Ovary (tissue), 3 donors: ENCODE results near the gene LGR5.

Experiments
- EP300 ChIP-seq: sonication (generic); formaldehyde crosslinking; IDR thresholded peaks from one replicate; pipeline ENCODE4 v1.6.1; 2017; ENCODE audit warnings: antibody characterized with exemption
- POLR2A ChIP-seq: fragments of 450-650 bp; IDR thresholded peaks from one replicate; pipeline ENCODE4 v1.6.1; 2017; ENCODE audit warnings: antibody characterized with exemption, mild to moderate bottlenecking, moderate library complexity
- TF ChIP-seq, protein P1 (sequence below), 3 donors: fragments of 450-650 bp in 2 of 3; fragments of 200-600 bp in 1 of 3; IDR thresholded peaks; one replicate each; pipeline versions ENCODE4 v1.5.1 to v1.8.0; 2016 to 2022; ENCODE audit warnings: antibody characterized with exemption in 3 of 3, mild to moderate bottlenecking in 1 of 3
- donor health status: DM: no; HTN: no; CAD: no.

DNA sequence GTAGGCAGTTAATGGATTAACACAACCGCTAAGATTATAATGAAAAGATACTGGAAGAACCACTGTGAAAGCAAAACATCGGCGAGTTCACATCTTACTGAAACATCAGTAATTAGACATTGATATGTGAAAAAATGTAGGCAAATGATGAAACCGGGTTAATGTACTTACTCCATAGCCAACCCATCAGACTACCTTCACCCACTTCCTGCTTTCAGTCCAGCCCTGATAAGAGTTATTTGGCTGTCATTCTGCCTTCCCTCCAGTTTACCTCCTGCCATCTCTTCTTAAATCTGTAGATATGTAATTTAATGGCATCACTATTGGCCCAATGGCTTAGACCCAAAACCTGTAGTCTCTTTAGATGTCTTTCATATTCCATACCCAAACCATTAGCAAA, 46.0 kb upstream of the LGR5 start:
- TF ChIP-seq, protein P1, sequence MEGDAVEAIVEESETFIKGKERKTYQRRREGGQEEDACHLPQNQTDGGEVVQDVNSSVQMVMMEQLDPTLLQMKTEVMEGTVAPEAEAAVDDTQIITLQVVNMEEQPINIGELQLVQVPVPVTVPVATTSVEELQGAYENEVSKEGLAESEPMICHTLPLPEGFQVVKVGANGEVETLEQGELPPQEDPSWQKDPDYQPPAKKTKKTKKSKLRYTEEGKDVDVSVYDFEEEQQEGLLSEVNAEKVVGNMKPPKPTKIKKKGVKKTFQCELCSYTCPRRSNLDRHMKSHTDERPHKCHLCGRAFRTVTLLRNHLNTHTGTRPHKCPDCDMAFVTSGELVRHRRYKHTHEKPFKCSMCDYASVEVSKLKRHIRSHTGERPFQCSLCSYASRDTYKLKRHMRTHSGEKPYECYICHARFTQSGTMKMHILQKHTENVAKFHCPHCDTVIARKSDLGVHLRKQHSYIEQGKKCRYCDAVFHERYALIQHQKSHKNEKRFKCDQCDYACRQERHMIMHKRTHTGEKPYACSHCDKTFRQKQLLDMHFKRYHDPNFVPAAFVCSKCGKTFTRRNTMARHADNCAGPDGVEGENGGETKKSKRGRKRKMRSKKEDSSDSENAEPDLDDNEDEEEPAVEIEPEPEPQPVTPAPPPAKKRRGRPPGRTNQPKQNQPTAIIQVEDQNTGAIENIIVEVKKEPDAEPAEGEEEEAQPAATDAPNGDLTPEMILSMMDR (IDR thresholded peaks at IDR 0.05): no peak
- no peak for TF ChIP-seq POLR2A
- TF ChIP-seq EP300: no peak
